HEK293T (cell line): ENCODE results near the gene HTD2.

Experiments used
- ARNT ChIP-seq: fragments of 450-650 bp; IDR thresholded peaks from 2 replicates; pipeline ENCODE4 v1.6.1; 2017; ENCODE audit warnings: mild to moderate bottlenecking
- BHLHE40 ChIP-seq: fragments of 450-650 bp; IDR thresholded peaks from 2 replicates; pipeline ENCODE4 v1.6.1; 2016; ENCODE audit warnings: mild to moderate bottlenecking, moderate library complexity, borderline replicate concordance
- CTBP1 ChIP-seq: fragments of 450-650 bp; IDR thresholded peaks from 2 replicates; pipeline ENCODE4 v1.6.1; 2016; ENCODE audit warnings: borderline replicate concordance
- ELF4 ChIP-seq: fragments of 450-650 bp; IDR thresholded peaks from 2 replicates; pipeline ENCODE4 v1.6.1; 2017; ENCODE audit warnings: antibody characterized with exemption
- FOXA1 ChIP-seq: fragments of 450-650 bp; IDR thresholded peaks from 2 replicates; pipeline ENCODE4 v1.6.1; 2016; ENCODE audit warnings: mild to moderate bottlenecking
- FOXK2 ChIP-seq: fragments of 450-650 bp; IDR thresholded peaks from 2 replicates; pipeline ENCODE4 v1.6.1; 2016; ENCODE audit warnings: mild to moderate bottlenecking
- FOXM1 ChIP-seq: fragments of 450-650 bp; IDR thresholded peaks from 2 replicates; pipeline ENCODE4 v1.6.1; 2017; ENCODE audit warnings: mild to moderate bottlenecking, borderline replicate concordance
- LEF1 ChIP-seq: fragments of 450-650 bp; IDR thresholded peaks from 2 replicates; pipeline ENCODE4 v1.6.1; 2017; ENCODE audit warnings: mild to moderate bottlenecking, borderline replicate concordance
- NFRKB ChIP-seq: fragments of 450-650 bp; IDR thresholded peaks from 2 replicates; pipeline ENCODE4 v1.6.1; 2016; ENCODE audit warnings: mild to moderate bottlenecking, moderate library complexity
- PKNOX1 ChIP-seq: fragments of 450-650 bp; IDR thresholded peaks from 2 replicates; pipeline ENCODE4 v1.6.1; 2016
- SP1 ChIP-seq: fragments of 450-650 bp; IDR thresholded peaks from 2 replicates; pipeline ENCODE4 v1.6.1; 2017
- SUZ12 ChIP-seq: fragments of 450-650 bp; IDR thresholded peaks from 2 replicates; pipeline ENCODE4 v1.6.1; 2016; ENCODE audit warnings: mild to moderate bottlenecking
- TARDBP ChIP-seq: fragments of 450-650 bp; IDR thresholded peaks from 2 replicates; pipeline ENCODE4 v1.6.1; 2016
- ZNF384 ChIP-seq: fragments of 450-650 bp; IDR thresholded peaks from 2 replicates; pipeline ENCODE4 v1.6.1; 2016

- TF ChIP-seq BHLHE40 = no peak
- TF ChIP-seq SUZ12 = no peak
- TF ChIP-seq SP1 = no peak
- TF ChIP-seq CTBP1 = no peak
- TF ChIP-seq TARDBP = no peak
- TF ChIP-seq ELF4 = no peak
- no peak for TF ChIP-seq FOXA1
- TF ChIP-seq FOXK2 = no peak
- no peak for TF ChIP-seq ZNF384
- TF ChIP-seq ARNT = no peak
- no peak for TF ChIP-seq NFRKB
- no peak for TF ChIP-seq FOXM1
- TF ChIP-seq LEF1 = no peak
- TF ChIP-seq PKNOX1 = no peak
Measured at GRCh38 chr3:58347984-58348383, 41.7 kb downstream of the HTD2 start.
